Activated naive CD4-positive, alpha-beta T cell (primary cell): Measurements from ENCODE around the gene ARTN.
A peak's percentile ranks its signal among the peaks of the same experiment; 100 is the strongest.

Experiments used
- DNase-seq, 4 experiments: peaks; one replicate each; lab custom pipeline; 2025; lab: John Stamatoyannopoulos, UW

Gene ARTN

GRCh38 chr1:43925846-43926245, 7.8 kb upstream of the ARTN start:
- DNase-seq = no peak

- no peak for DNase-seq
Observed at GRCh38 chr1:43930168-43930948, 3.2 kb upstream of the ARTN start.

- no peak for DNase-seq
Observed at GRCh38 chr1:43930949-43931275, 2.7 kb upstream of the ARTN start.

DNA sequence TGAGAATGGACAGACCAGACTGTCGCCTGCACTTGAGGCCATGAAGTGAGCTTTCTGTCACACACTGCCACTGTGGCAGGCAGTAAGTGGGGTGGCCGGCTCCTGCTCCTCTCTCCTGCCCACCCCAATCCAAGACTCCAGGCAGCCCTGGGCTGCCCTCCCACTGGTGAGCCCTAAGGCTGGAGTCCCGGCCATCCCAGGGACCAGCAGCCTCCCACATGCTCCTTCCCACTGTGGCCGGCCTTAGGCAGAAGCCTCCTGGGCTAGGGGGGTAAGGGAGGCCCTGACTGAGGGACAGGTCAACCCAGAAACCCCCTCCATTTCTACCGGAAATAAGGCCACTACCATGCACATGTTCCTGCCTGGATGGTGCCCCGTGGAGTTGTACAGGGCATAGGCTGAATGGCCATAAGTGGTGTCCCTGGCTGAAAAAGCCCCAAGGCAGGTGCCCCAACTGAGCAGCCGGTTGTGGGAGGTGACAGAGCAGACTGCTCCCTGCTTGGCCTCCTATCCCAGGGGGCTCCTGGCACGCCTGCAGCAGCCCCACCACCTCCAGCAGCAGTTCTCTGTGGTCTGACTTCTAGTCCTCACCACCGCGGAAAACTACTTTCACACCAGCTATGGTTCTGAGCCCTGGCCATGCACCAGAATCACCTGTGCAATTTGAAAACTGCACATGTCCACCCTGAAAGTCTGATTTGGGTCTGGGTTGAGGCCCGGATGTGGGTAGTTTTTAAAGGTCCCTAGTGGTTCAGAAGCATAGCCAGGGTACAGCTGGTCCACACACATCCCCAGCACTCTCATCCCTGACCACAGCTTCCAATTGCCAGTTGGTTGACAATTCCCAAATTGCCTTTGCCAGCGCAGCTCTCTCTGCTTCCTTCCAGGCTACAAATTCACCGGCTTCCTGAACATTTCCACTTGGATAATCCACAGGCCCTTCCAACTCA, 1.6 kb upstream of the ARTN start:
- no peak for DNase-seq

DNA sequence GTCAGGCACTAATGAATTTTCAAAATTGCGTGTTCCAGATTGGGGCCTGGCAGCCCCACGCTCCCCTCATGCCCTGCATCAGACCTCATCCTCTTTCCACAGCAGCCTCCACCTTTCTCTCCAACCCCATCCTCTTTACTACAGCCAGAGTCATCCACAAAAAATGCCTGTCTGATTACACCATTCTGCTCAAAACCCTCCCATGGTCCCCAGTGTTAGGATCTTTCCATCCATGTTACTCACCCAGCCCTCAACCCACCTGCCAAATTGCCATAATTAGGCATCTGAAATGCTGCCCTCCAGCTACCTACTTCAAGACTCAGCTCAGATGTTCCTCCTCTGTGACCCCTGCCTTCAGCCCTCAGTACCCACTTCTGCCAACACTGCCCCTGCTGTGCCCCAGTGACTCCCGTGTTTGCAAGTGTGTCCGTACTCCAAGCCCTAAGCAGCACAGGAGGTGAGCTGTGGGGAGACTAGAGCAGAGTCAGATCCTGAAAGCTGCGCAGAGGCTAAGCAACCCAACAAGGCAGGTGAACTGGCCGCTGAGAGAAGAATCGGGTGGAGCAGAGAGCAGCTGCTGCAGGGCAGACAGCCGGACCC, 715 bp upstream of the ARTN start:
- DNase-seq = no peak

GRCh38 chr1:43934101-43934985, 742 bp downstream of the ARTN start:
- DNase-seq = peak in 3 of 4 experiments; percentile 9 to 38 (median 30)

DNA sequence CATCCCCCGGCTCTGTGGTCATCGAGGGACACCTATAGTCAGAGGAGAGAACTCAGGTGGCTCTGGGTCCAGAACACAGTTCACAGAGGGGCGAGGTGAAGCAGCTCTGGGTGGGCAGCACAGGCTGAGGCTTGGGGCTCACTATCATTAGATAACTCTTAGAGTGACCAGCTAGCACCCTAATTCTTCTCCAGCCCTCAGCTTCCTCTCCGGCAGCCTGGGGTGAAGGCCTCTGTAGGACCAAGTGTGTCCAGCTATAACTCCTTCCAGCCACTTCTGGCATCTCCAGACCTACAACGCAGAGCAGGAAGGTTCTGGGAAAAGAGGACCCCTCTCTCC, 1.4 kb downstream of the ARTN start:
- no peak for DNase-seq

GRCh38 chr1:43935711-43936427, 2.3 kb downstream of the ARTN start:
- no peak for DNase-seq

DNA sequence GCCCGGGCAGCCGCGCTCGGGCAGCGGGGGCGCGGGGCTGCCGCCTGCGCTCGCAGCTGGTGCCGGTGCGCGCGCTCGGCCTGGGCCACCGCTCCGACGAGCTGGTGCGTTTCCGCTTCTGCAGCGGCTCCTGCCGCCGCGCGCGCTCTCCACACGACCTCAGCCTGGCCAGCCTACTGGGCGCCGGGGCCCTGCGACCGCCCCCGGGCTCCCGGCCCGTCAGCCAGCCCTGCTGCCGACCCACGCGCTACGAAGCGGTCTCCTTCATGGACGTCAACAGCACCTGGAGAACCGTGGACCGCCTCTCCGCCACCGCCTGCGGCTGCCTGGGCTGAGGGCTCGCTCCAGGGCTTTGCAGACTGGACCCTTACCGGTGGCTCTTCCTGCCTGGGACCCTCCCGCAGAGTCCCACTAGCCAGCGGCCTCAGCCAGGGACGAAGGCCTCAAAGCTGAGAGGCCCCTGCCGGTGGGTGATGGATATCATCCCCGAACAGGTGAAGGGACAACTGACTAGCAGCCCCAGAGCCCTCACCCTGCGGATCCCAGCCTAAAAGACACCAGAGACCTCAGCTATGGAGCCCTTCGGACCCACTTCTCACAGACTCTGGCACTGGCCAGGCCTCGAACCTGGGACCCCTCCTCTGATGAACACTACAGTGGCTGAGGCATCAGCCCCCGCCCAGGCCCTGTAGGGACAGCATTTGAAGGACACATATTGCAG, 3.0 kb downstream of the ARTN start:
- peak in 1 of 4 experiments; percentile 7 for DNase-seq

DNA sequence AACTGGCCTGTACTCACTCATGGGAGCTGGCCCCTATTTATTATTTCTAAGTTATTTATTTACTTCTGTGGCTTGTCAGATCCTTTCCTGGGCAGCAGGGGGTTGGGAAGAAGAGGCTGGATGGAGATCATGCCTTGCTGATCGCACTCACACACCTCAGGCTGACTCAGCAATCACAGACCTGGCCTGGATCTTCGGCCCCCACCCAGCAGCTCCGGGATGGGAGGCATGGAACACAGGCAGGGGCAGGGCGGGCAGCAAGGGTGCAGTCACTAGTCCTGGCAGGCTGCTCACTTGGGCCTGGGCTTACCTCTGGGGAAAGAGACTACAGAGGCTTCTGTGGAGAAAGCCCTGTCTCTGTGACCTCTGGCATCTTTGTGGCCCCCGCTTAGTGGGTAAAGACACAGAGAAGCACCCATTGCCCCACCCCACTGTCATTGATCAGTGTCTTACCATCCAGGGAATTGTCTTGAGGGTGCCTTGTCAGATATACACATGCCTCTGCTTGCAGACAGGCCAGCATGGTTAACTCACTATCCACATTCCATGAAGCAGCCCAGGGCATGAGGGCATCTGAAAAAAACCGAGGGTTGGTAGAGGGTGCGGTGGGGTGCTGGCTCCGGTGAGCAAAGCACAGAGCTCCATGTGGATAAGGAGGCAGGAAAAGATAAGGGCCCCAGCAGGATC, 3.7 kb downstream of the ARTN start:
- no peak for DNase-seq

- no peak for DNase-seq
Observed at GRCh38 chr1:43938383-43938782, 4.8 kb downstream of the ARTN start.

GRCh38 chr1:43938892-43939587, 5.4 kb downstream of the ARTN start:
- DNase-seq = no peak

DNA sequence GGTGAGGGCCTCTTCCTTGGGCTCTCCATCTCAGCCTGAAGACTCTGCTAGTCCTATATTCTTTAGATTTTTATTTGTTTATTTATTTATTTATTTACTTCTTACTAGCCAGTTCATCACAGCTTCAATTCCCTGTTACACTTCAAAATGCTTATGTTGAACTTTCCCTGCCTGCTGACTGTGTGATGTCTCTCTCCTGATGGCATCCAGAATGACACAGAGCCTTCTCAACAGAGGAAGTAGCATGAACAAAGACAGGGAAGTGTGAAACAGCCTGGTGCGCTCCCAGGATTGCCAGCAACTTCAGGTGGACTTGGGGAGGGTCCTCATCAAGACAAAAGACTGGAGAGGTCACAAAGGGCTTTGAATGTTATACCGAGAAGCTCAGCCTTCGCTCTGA, 8.8 kb downstream of the ARTN start:
- no peak for DNase-seq

- DNase-seq = no peak
Observed at GRCh38 chr1:43944860-43945259, 11.3 kb downstream of the ARTN start.

DNA sequence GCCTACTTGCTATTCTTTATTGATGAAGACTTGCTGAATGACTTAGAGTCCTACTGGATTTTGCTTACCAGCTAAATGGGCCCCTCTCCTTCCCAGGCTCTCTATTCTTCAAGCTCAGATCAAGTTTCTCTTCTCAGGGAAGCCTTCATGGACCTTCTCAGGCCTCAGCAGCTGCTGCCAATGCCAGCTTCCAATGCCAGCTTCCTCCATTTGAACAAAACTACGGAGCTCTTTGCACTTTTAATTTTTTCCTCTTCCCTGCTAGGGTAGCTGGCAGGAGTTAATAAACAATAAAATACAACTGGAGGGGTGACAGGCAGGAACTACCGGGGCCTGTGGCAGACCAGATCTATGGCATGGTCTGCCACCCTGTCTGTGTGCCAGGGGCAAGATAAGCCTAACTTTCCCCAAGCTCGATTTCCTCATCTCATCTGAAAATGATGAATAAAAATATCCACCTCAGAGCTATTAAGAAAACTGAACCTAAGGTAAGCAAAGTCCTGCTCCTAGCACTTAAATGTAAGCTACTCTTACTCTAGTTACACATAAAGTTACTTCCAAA, 12.2 kb downstream of the ARTN start:
- DNase-seq = no peak

DNA sequence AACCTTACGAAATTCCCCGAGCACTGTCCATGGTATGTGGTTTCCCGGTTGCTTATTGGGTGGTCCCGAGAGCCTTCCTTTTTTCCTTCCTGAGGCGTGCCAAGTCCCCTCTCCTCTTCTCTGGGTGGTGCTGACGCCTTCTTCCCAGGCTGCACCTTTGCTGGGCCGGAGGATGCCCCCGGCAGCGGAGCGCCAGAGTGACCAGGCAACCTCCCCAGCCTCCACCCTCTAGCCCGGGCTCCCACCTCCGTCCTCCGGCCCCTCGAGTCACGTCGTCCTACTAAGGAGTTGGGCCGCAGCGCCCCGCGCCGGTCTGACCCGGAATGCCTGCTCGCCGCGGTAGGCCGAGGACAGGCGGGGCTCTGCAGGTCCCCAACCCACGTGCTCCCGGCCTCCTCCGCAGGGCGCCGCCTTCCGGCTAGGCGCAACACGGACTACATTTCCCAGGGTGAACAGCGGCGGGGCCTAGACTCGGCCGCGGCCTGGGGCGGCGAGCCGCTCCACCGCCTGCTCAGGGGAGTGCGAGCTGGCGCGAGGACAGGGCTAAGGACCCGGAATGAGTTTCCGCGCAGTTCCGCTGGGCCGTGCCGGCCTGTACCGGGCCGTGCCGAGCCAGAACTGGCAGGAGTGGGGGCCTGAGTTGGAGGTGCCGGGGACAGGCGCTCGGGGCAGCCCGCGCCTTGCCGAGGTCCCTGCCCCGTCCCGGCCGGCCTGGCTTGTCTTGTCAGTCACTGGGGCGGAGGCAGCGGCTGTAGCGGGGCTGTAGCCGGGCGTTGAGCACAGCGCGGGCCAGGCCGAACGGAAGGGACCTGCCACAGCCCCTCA, 12.8 kb downstream of the ARTN start, which contains the start of gene IPO13:
IPO13 (plus strand) TSS at position 715 of the 825 bp plus-strand sequence. CDS start 651 bp downstream, outside the sequence.
- DNase-seq = peak; percentile 77 to 92 (median 86)

- DNase-seq = no peak
Observed at GRCh38 chr1:43947061-43947873, 13.7 kb downstream of the ARTN start.
